HEK293T (cell line): Measurements from ENCODE around the gene PTPRG.

Source experiments
- BHLHE40 ChIP-seq: fragments of 450-650 bp; IDR thresholded peaks from 2 replicates; pipeline ENCODE4 v1.6.1; 2016; ENCODE audit warnings: mild to moderate bottlenecking, moderate library complexity, borderline replicate concordance
- ELF4 ChIP-seq: fragments of 450-650 bp; IDR thresholded peaks from 2 replicates; pipeline ENCODE4 v1.6.1; 2017; ENCODE audit warnings: antibody characterized with exemption
- FOXA1 ChIP-seq: fragments of 450-650 bp; IDR thresholded peaks from 2 replicates; pipeline ENCODE4 v1.6.1; 2016; ENCODE audit warnings: mild to moderate bottlenecking
- FOXK2 ChIP-seq: fragments of 450-650 bp; IDR thresholded peaks from 2 replicates; pipeline ENCODE4 v1.6.1; 2016; ENCODE audit warnings: mild to moderate bottlenecking
- FOXM1 ChIP-seq: fragments of 450-650 bp; IDR thresholded peaks from 2 replicates; pipeline ENCODE4 v1.6.1; 2017; ENCODE audit warnings: mild to moderate bottlenecking, borderline replicate concordance
- HDGF ChIP-seq: fragments of 450-650 bp; IDR thresholded peaks from 2 replicates; pipeline ENCODE4 v1.6.1; 2017; ENCODE audit warnings: antibody characterized with exemption, borderline replicate concordance
- LEF1 ChIP-seq: fragments of 450-650 bp; IDR thresholded peaks from 2 replicates; pipeline ENCODE4 v1.6.1; 2017; ENCODE audit warnings: mild to moderate bottlenecking, borderline replicate concordance
- NFRKB ChIP-seq: fragments of 450-650 bp; IDR thresholded peaks from 2 replicates; pipeline ENCODE4 v1.6.1; 2016; ENCODE audit warnings: mild to moderate bottlenecking, moderate library complexity
- PKNOX1 ChIP-seq: fragments of 450-650 bp; IDR thresholded peaks from 2 replicates; pipeline ENCODE4 v1.6.1; 2016
- SP1 ChIP-seq: fragments of 450-650 bp; IDR thresholded peaks from 2 replicates; pipeline ENCODE4 v1.6.1; 2017
- SUZ12 ChIP-seq: fragments of 450-650 bp; IDR thresholded peaks from 2 replicates; pipeline ENCODE4 v1.6.1; 2016; ENCODE audit warnings: mild to moderate bottlenecking
- TARDBP ChIP-seq: fragments of 450-650 bp; IDR thresholded peaks from 2 replicates; pipeline ENCODE4 v1.6.1; 2016

GRCh38 chr3:61981060-61981459 is 419.7 kb downstream of the PTPRG start:
- TF ChIP-seq SP1, result no peak
- no peak for TF ChIP-seq LEF1
- TF ChIP-seq PKNOX1, result no peak
- no peak for TF ChIP-seq ELF4
- no peak for TF ChIP-seq SUZ12
- TF ChIP-seq TARDBP, result no peak
- no peak for TF ChIP-seq NFRKB
- no peak for TF ChIP-seq HDGF
- no peak for TF ChIP-seq FOXA1
- TF ChIP-seq FOXM1, result no peak
- TF ChIP-seq BHLHE40, result no peak
- TF ChIP-seq FOXK2, result no peak
